Stimulated activated CD4-positive, alpha-beta T cell treated with anti-CD3 and anti-CD28 coated beads, Interleukin-12 subunit alpha, Interleukin-12 subunit beta, amount 100 ng/mL, for 24 hours (primary cell): ENCODE data around the gene TRMT61B.

ENCODE experiments used
- DNase-seq, 2 experiments: peaks; one replicate each; pipeline ENCODE4 v3.0.0-alpha.2; 2020; ENCODE audit warnings: low read depth in 2 of 2

Gene TRMT61B

GRCh38 chr2:28870146-28870891 lies at the start of gene TRMT61B:
Gene TRMT61B (minus strand): TSS chr2:28870309. CDS start chr2:28870277, 32 bp downstream.
- DNase-seq, result peak; percentile 95 to 97

DNA sequence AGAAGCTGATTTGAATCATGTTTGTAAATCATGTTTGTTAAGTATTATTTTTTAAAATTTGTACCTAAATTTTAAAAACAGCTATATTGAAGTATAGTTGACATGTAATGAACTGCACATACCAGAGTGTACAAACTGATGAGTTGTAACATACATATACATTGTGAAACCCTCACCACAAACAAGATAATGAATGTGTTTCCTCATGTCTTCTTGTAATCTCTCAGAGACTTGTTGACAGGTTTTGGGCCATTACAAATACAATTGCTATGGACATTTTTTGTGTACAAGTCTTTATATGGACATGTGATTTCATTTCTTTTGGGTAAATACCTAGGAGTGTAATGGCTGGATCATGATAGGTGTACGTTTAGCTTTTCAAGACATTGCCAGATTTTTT lies 45.8 kb upstream of the TRMT61B start:
- no peak for DNase-seq

DNA sequence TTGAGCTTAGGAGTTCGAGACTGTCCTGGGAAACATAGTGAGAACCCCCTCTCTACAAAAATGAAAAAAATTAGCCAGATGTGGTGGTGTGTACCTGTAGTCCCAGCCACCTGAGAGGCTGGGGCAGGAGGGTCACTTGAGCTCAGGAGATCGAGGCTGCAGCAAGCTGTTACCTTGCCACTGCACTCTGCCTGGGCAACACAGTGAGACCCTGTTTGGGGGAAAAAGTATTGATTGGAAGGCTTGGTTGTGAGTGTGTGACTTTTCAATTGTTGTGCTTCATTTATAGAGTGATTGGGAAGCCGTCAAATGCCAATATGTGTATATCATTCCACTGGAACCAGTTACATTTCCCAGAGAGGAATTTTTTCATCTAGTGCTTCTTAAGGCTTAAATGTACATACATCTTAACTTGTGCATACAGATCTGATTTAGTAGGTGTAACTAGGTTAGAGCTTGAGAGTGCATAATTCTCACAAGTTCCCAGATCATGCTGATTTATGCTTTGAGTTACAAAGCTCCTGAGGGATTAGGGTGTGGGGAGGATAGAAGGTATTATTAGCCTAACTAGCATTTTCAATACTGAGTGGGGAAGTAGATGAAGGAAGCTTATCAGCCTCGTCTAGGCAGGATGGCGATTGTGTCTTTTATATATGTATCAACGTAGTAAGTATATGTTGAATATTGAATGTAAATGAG lies 39.7 kb upstream of the TRMT61B start:
- no peak for DNase-seq

DNA sequence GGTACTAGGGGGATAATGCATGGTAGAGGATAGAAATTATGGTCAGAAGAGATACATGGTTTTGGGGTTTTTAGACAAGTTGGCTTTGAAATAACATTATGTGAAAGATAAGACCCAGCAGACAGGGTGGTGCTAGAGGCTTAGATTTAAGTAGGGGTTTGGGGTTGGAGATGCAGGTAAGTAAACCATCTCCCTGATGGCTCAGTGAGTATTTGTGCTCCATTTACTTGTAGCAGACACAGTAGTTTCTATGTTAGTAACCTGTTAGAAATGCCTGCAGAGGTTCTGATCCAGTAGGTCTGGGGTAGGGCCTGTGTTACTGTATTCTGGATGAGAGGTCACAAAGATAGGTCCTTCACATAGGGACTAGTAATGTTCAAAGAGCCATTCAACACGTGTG lies 38.1 kb upstream of the TRMT61B start:
- DNase-seq, result no peak

DNA sequence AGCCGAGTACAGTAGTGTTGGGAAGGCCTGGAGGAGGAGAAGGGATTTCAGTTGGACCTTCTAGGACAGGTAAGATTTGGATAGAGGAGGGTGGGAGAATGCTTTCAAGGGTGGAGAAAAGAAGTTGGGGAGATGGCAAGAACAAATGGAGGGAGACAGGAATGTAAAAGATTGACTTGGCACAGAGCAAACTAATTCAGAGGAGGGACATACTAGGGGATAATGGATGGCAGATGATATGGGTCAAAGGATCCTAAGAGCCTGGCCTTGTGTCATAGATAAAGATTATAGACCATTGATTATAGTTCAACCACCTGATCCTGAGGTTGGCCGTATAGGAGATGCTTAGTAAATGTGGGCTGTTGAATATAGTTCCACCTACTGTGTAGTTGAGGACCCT lies 36.7 kb upstream of the TRMT61B start:
- DNase-seq, result no peak

DNA sequence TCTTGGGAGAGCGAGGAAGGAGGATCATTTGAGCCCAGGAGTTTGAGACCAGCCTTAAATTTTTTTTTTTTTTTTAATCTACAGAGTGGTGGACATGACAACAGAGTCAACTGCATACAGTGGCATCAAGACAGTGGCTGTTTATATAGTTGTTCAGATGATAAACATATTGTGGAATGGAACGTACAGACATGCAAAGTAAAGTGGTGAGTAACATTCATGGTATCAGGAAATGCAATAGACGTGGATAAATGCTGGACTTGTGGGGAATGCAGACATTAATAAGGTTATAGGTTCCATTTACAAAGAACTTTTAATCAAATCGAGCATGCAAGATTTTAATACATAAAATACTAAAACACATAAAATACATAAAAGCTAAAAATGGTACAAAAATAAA lies 36.3 kb upstream of the TRMT61B start:
- no peak for DNase-seq

DNA sequence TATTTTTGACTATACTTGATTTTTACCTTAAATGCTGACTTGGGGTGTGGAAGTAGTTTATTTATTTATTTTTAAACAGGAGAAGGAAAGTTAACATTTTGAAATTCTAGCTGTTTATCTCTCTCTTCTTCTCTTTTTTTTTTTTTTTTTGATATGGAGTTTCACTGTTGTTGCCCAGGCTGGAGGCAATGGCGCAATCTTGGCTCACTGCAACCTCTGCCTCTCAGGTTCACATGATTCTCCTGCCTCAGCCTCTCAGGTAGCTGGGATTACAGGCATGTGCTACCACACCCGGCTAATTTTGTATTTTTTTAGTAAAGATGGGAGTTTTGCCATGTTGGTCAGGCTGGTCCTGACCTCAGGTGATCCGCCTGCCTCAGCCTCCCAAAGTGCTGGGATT lies 35.4 kb upstream of the TRMT61B start:
- no peak for DNase-seq

- DNase-seq, result no peak
Observed at GRCh38 chr2:28904802-28905457, 34.8 kb upstream of the TRMT61B start.

DNA sequence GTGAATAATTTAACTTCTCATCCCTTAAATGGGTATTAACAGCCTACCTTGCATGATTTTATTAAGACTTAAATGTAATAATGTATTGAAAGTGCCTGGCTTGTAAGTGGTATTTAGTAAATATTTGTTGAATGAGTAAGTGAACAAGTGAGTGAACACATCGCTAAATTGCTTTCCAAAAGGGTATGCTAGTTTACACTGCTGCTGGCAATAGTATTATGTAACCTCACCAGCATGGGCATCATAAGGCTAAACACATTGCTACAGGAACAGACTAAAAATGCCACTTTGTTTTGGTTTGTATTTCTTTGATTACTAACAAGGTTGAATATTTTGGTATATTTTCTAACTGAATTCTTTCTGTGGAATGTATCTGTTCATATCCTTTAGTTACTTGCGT lies 34.2 kb upstream of the TRMT61B start:
- DNase-seq, result no peak

- DNase-seq, result no peak
Observed at GRCh38 chr2:28902584-28902983, 32.5 kb upstream of the TRMT61B start.

DNA sequence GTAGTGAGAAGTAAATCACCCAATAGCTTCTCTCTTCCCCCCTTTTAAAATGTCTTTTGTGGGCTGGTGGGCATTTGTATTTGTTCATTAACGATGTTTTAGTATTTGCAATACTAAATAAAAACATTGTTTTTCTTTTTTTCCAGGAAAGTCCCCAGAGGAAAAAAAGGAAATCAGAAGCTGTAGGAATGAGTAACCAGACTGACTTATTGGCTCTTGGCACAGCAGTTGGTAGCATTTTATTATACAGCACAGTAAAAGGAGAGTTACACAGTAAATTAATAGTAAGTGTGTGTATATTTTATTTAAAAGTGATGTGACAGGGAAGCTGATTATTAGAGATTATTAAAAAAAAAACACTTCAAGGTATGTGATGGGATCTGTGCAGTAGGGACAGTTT lies 31.7 kb upstream of the TRMT61B start:
- DNase-seq, result no peak

DNA sequence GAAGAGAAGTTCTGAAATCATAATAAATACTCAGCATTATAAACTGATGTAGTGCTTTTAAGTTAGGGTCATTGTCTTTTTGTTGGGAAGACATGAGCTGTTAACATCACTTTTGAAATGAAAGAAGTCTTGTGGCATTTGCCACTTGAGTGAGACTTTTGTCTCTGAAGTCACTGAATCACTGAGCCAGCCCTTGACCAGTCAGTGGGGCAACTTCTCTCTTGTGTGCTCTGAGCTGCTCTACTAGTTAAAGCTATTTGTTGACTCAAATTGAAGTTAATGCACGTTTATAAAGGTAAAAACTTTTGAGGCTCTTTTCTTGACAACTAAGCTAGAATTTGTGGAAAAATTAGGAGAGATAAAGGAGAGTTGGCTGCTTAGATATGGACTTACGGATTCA lies 31.1 kb upstream of the TRMT61B start:
- DNase-seq, result no peak

DNA sequence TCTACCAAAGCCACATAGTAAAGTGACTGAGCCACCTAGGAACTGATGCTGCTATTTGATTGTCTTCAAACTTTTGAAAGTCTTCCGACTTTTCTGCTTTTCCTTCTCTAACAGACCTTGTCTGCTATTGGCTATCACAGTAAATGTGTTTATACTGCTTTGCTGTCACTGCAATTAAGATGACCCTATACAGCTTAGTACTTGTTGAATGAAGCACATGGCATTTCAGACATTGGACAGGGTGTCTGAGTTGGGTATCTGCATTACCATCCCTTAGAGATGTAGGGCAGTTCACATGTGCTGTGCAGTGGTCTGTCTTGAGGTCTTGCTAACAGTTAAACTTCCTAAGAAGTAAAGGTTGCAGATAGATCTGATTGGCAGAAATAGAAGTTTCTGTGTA lies 27.9 kb upstream of the TRMT61B start:
- DNase-seq, result no peak

DNA sequence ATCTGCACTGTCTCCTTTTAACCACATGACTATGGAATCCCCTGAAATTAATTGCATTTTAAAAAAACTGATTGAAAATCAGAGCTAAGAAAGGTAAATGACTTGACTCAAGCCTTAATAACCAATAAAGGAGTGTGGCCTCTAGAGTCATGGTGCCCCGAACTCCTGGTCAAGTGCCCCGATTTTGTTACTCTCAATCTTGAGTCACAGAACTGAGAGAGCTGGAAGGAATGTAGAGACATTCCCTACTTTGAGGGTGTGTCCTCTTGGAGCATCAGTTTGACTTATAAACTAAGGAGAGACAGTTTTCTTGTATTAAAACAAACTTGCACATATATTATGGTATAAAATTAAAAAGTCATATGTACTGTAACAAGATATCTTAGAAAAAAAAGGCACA lies 26.8 kb upstream of the TRMT61B start:
- DNase-seq, result no peak

DNA sequence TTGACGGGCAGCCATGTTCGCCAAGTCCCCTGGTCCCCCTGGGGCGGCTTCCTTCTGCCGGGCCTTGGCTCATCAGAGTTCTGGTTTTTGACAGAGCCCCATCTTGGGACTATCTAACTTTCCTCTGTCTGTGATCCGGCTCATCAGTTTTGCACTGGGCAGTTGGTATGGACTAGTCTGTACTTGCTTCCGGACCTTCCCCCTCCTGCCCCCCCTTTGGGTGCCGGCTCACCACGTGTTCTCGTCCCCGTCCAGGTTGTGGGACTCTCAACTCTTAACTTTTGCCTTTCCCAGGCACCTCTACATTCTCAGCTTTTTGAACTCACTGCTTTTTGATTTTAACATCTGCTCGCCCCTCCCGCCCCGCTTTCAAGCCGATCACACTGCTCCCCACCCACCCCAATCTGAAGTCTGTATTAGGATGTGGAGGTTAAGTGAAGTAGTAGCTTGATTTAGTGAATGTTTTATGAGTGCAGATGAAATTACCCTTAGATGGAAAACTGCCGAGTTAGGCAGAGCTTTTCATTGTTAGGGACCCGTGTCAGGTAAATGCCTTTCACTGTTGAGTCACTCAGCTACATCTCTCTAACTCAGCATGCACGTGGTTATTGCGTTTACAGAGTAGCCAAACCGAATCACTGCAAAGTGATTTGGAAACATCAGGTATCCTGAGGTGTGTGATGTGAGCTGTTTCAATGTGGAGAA lies 25.2 kb upstream of the TRMT61B start:
- DNase-seq, result peak; percentile 25 to 32

DNA sequence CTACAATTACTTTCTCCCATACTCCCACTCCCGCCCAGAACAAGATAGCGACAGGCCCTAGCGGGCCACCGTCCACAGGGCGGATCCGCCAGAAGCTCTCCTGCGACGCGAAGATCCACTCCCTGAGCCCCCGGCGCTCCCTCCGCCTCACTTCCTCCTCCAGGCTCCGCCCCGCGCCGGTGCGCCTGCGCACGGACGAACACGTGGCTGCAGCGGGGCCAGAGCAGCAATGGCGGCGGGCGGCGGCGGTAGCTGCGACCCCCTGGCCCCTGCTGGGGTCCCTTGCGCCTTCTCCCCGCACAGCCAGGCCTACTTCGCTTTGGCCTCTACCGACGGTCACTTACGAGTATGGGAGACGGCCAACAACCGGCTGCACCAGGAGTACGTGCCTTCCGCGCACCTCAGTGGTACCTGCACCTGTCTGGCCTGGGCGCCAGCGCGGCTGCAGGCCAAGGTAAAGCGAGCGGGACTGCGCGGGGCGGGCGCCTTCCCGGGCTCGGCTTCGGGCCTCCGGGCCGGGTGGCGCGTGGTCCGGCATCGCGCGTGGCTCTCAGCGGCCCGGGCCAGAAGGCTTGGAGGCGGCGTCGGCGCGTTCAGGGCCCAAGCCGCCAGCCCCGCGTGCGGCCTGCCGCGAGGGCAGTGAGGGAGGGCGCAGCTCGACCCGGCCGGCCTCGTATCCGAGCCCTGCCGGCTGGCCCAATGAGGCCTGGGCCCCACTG lies 24.5 kb upstream of the TRMT61B start, which contains the start of gene WDR43:
WDR43 (plus strand) TSS at position 198 of the 719 bp plus-strand sequence; CDS start at position 230, 32 bp downstream.
- DNase-seq, result peak; percentile 93

GRCh38 chr2:28893488-28893887 lies 23.4 kb upstream of the TRMT61B start:
- DNase-seq, result no peak

DNA sequence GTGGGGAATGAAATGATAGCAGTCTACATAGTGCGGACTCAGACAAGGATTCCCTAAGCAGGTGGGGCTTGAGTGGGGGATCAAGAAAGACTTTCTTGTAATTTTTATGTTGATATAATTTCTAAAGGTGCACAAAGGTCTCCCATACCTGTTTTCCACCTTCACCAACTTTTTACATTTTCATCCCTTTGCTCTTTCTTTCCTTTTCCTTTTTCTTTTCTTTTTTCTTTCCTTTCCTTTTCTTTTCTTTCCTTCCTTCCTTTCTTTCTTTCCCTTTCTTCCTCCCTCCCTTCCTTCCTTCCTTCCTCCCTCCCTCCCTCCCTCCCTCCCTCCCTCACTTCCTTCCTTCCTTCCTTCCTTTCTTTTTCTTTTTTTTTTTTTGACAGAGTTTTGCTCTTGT lies 10.1 kb upstream of the TRMT61B start:
- no peak for DNase-seq

DNA sequence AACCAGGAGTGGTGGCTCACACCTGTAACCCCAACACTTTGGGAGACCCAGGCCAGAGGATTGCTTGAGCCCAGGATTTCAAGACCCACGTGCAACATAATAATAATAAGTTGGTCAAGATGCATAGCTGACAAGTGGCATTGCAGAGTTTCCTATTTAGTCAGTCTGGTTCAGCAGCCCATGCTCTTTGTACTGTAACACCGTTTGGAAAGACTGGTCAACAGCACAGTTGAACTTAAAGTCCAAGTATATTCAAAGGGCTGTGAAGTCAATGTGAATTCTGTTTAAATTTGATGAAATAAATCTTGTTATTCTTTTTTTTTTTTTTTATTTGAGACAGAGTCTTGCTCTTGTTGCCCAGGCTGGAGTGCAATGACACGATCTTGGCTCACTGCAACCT lies 1.5 kb upstream of the TRMT61B start:
- no peak for DNase-seq

GRCh38 chr2:28869494-28870145 lies 489 bp downstream of the TRMT61B start:
- no peak for DNase-seq

DNA sequence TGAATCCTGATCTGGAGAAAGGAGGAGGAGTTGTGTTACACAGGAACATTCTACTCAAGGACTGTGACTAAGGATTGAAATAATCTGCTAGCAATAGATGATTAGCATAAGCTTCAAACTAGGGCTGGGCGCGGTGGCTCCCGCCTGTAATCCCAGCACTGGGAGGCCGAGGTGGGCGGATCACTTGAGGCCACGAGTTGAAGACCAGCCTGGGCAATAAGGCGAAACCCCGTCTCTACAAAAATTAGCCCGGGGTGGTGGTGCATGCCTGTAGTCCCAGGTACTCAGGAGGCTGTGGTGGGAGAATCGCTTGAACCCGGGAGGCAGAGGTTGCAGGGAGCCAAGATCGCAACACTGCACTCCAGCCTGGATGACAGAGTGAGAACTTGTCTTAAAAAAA lies 1.5 kb downstream of the TRMT61B start:
- DNase-seq, result no peak
